Cardiac muscle cell (in vitro differentiated cells and primary cell): ENCODE measurements around the gene DDX6. TPM values are rescaled to one million over a fixed set of nuclear protein-coding genes. Genes with fewer than 3 reads are reported as not detected.

Source experiments
- DNase-seq, 2 donors: peaks; one replicate each; pipeline versions ENCODE4 v3.0.0 to v3.0.0-alpha.2; 2010 to 2017; ENCODE audit warnings: low read depth in 1 of 2, low spot score in 1 of 2
- H3K27ac ChIP-seq: fragments of 200-600 bp; sonication (generic); 2 replicates; pipeline ENCODE4 v1.5.1; 2016
- H3K27me3 ChIP-seq: fragments of 200-600 bp; sonication (generic); 2 replicates; pipeline ENCODE4 v1.6.0; 2016; ENCODE audit warnings: control low read depth
- H3K36me3 ChIP-seq: fragments of 200-600 bp; sonication (generic); 2 replicates; pipeline ENCODE4 v1.5.1; 2016; ENCODE audit warnings: control low read depth
- H3K4me1 ChIP-seq: fragments of 200-600 bp; sonication (generic); 2 replicates; pipeline ENCODE4 v1.8.1; 2017; ENCODE audit warnings: low read depth, mild to moderate bottlenecking, mixed run types
- H3K4me3 ChIP-seq: fragments of 200-600 bp; sonication (generic); 2 replicates; pipeline ENCODE4 v1.5.1; 2016; ENCODE audit warnings: mild to moderate bottlenecking
- H3K9me3 ChIP-seq: fragments of 200-600 bp; sonication (generic); 2 replicates; pipeline ENCODE4 v1.5.1; 2017; ENCODE audit warnings: low read depth, mild to moderate bottlenecking, control low read depth
- polyA plus RNA-seq: library from polyadenylated mRNA; unstranded; fragments of >200 nt; fragmentation: Nextera tagmentation; extraction: Ambion mirVana; gene quantifications from 2 replicates; pipeline ENCODE4 v1.2.1, GENCODE V29; 2016
- total RNA-seq: library from RNA; depleted of rRNA; stranded (reverse); fragments of >200 nt; gene quantifications from 2 replicates; pipeline ENCODE4 v1.2.3, GENCODE V29; 2016
- TF ChIP-seq, protein P1 (sequence below): IDR thresholded peaks from 2 replicates; pipeline ENCODE4 v1.5.1; 2012; ENCODE audit warnings: low read depth, mild to moderate bottlenecking, low read length

The DDX6 gene
- total and polyA plus RNA-seq, 2 experiments from 2014 or later, result 27.4 to 113 TPM

DNA sequence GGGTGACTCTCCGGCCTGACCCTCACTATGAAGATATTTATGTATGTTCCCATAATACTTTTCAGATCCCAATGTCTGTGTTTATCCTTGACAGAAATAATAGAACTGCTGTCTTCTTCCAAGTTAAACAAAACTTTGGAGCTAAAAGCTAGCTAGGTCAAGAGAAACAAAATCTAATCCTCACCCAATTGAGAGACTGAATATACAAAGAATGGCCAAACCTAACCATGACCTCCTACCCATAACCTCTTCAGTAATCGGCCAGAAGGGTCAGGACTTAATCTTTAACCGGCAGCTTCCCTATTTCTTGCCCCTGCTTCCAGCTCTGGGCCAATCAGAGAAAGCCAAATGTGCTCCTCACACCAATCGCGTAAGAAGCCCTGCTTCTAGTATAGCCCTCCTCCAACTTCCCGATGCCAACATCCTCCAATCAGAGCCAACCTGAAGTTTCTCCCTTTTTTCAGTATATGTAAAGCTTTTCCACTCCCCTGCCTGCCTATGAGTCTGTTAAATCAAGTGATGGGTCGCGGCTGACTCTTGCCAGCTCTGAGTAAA is 1.7 kb upstream of the DDX6 start:
- Histone ChIP-seq H3K27ac (peak overlapping the region; percentile 99), H3K4me1 (peaks cover 10% of the 10 kb centered on the region), H3K36me3 (no peaks in the 10 kb centered on the region), H3K27me3 (no peaks in the 10 kb centered on the region), H3K4me3 (peak overlapping the region; percentile 44), H3K9me3 (no peaks in the 10 kb centered on the region)
- TF ChIP-seq, protein P1, sequence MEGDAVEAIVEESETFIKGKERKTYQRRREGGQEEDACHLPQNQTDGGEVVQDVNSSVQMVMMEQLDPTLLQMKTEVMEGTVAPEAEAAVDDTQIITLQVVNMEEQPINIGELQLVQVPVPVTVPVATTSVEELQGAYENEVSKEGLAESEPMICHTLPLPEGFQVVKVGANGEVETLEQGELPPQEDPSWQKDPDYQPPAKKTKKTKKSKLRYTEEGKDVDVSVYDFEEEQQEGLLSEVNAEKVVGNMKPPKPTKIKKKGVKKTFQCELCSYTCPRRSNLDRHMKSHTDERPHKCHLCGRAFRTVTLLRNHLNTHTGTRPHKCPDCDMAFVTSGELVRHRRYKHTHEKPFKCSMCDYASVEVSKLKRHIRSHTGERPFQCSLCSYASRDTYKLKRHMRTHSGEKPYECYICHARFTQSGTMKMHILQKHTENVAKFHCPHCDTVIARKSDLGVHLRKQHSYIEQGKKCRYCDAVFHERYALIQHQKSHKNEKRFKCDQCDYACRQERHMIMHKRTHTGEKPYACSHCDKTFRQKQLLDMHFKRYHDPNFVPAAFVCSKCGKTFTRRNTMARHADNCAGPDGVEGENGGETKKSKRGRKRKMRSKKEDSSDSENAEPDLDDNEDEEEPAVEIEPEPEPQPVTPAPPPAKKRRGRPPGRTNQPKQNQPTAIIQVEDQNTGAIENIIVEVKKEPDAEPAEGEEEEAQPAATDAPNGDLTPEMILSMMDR, result no peak
- peak; percentile 86 to 92 for DNase-seq

- Histone ChIP-seq H3K27ac (peak overlapping the region; percentile 99), H3K9me3 (no peaks in the 10 kb centered on the region), H3K36me3 (no peaks in the 10 kb centered on the region), H3K4me3 (peak overlapping the region; percentile 44), H3K4me1 (peaks cover 10% of the 10 kb centered on the region), H3K27me3 (no peaks in the 10 kb centered on the region)
- peak in 1 of 2 donors; percentile 16 for DNase-seq
- TF ChIP-seq, protein P1, result no peak
These were observed 1.1 kb upstream of the DDX6 start for GRCh38 chr11:118791961-118792569.

DNA sequence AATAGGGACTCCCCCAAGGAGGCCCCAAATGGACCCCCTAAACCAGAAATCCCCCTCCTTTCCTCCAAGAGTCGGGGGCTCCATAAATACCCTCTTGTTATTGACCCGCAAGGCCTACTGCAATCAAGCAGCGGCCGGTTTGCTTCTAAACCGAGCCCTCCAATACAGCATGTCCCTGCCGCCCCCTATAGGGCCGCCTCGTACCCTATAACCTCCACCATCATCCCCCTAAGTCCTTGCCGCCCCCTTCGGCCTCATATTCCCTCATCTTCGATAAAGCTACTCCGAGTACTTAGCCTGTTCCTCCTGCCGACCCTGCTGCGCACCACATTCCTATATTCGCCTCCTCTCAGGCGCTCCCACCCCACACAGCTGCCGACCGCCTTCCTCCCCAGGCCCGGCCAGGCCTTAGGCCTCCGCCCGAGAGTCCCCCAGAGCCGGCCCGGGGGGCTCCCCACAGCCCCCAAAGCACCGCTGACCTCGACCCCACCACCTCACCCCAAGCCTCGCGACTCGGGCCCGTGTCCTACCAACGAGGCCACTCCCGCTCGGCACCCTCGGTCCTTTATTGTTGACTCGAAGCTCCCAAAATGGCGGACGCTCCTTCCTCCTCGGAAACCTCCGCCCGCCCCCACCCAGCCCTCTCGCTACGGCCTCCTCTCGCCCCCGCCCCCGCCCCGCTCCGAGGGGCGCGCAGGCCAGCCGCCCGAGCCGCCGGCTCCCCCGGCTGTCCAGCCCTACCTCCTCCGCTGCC is 430 bp downstream of the DDX6 start:
- Histone ChIP-seq H3K4me3 (peak overlapping the region; percentile 44), H3K9me3 (no peaks in the 10 kb centered on the region), H3K27me3 (no peaks in the 10 kb centered on the region), H3K36me3 (peaks cover 3% of the 10 kb centered on the region), H3K4me1 (peaks cover 10% of the 10 kb centered on the region), H3K27ac (peak overlapping the region; percentile 99)
- DNase-seq, result peak; percentile 56 to 66
- TF ChIP-seq, protein P1, result peak; percentile 56

GRCh38 chr11:118789501-118790356 is 1.2 kb downstream of the DDX6 start:
- TF ChIP-seq, protein P1, result no peak
- peak overlapping the region; percentile 99 for H3K27ac ChIP-seq
- peak; percentile 13 to 33 for DNase-seq
- peaks cover 14% of the 10 kb centered on the region for H3K4me1 ChIP-seq
- H3K36me3 ChIP-seq, result peaks cover 11% of the 10 kb centered on the region
- H3K27me3 ChIP-seq, result no peaks in the 10 kb centered on the region
- peak overlapping the region; percentile 44 for H3K4me3 ChIP-seq
- no peaks in the 10 kb centered on the region for H3K9me3 ChIP-seq

DNA sequence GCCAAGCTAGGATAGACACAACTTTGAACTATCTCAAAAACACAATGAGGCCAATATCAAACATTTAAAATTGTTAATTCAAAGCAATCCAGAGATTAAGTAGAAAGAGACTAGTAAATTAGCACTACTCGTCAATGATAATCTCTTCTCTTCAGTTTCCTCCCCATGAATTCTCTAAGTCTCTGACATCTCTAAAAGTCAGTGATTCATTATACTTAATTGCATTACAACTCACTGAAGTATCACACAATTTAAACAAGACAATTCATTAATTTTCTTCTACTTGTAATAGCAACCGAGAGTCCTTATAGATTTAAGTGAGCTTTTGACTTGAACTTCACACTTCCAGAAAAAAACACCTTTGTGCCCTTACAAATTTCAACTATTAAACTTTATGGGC is 4.3 kb downstream of the DDX6 start:
- Histone ChIP-seq H3K4me3 (no peak overlapping the region), H3K36me3 (peaks cover 26% of the 10 kb centered on the region), H3K4me1 (peaks cover 5% of the 10 kb centered on the region), H3K9me3 (no peaks in the 10 kb centered on the region), H3K27ac (no peak overlapping the region), H3K27me3 (no peaks in the 10 kb centered on the region)
- DNase-seq, result no peak
- TF ChIP-seq, protein P1, result no peak
